HG02840 (cell line): ENCODE results near the gene BHLHA15.

Experiments
- ATAC-seq: cut with Tn5 transposase; IDR thresholded peaks from one replicate; pipeline ENCODE4 v1.9.1; 2021; ENCODE audit warnings: mild to moderate bottlenecking, moderate library complexity, moderate number of reproducible peaks; ENCODE audit not compliant: unreplicated experiment, low FRiP score

The BHLHA15 gene

DNA sequence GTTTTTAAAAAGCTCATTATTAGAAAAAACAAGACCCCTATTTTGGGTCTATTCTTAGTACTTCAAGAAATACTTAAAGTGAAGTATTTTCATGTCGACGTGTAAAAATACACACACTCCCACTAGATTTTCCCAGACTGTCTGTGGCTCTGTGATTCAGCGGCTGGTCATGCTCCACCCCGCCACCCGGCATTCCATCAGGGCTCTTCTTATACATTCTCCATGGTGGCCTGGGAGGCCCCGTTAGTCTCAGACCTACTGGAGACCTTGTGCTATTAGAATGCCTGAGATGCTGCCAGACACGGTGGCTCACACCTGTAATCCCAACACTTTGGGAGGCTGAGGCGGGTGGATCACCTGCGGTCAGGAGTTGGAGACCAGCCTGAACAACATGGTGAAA lies 27.7 kb downstream of the BHLHA15 start:
- no peak for ATAC-seq

DNA sequence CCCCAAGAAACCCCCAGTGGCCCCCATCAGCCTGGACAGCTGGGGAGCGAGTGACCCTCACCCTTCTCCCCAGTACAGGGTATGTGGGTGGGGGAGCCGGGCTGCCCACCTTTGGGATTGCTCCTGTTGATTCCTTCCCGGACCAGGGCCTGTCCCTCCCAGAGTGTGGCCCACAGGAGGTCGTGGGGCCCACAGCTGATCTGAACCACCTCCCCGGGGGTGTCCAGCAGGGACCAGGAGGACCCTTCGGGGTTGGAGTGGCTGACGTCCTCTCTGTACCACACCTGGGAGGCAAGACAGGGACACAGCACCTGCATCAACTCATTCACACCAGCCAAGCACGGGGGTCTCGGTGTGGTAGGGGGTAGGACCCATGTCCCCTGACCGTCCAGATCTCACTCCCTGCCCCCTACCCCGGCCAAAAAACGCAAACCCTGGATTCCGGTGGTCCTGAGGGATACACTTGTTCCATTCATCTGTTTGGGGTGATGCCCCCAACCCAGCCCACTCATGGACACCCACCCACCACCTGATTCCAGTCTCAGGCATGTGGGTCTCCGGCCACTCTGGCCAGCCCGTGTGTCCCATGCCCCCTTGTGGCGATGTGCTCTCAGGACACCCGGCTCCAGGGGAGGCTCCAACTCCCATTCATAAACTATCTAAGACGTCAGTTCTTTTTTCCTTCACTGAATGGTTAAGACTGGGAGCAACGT lies 29.9 kb downstream of the BHLHA15 start:
- no peak for ATAC-seq

DNA sequence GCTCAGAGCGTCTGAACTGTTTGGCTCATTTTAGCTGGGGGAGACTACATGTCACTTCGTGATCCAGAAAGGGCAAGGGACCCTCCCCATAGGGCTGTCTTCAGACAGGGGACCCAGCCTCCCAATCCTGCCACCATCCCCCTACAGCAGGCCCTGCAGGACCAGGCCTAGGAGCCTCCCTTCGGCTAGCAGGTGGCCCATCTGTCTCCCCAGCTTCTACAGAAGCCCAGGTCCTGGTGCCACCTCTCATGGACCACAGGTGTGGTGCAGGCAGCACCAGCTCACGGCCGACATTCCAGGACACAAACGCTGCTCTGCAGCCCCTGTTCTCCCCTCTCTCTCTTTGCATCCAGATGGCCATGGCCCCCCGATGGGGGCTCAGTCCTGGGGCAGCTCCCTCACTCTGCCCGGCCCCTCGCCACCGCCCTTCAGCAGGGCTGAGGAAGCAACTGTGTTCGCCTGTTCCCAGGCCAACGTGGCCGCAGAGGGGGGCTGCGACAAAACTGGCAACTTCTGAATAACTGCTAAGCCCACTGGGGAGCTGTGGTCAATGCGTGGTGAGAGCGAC lies 30.5 kb downstream of the BHLHA15 start:
- no peak for ATAC-seq

DNA sequence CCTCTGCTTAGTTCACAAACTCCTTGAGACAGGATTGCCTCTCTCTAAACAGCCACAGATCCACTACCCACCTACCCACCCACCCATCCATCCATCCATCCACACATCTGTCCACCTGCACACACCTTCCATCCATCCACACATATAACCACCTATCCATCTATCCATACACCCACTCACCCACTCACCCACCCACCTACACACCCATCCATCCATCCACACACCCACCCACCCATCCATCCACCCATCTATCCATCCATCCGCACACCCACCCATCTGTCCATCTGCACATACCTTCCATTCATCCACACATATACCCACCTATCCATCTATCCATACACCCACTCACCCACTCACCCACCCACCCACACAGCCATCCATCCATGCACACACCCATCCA lies 31.1 kb downstream of the BHLHA15 start:
- no peak for ATAC-seq

DNA sequence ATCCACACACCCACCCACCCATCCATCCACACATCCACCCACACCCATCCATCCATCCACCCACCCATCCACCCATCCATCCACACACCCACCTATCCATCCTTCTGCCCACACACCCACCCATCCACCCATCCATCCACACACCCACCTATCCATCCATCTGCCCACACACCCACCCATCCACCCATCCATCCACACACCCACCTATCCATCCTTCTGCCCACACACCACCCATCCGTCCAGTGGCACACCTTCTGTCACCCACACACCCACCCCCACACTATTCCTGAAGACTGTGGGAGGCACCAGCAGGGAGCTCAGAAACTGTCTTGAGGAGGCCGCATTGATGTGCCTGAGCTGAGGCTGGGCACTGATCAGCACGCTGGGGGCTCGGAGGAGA lies 31.7 kb downstream of the BHLHA15 start:
- no peak for ATAC-seq

DNA sequence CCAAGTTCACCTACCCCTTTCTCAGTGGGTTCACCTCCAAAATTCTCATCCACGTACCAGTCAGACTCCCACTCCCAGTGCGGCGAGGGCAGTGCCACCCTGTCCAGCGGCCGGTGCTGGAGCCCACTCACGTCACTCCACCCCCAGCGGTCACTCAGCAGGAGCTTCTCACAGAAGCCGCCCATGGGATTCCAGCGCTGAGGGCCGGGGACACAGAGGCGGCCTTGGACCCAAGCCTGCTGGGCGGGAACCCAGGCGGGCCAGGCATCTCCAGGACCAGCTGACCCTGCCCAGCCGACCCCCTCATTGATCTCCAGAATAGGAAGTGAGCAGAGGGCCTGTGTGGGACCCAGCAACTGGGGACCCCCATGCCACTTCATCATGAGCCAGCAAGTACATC lies 33.6 kb downstream of the BHLHA15 start:
- no peak for ATAC-seq

DNA sequence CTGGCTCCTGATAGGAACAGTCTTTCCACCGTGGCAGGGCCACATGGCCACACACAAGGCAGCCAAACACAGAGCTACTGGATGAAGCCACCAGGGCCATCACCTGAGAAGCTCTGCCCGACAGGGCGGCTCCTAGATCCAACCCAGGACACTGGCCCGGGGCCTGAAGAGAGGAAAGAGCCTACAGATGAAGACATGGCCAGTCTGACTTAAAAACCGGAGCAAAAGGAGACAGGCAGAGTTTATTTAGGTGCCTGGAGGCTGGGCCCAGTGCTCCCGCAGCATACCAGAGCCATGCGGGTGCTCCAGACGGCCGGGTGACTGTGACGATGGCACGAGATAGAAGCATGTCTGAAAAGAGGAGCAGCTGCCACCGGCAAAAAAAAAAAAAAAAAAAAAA lies 36.9 kb downstream of the BHLHA15 start:
- no peak for ATAC-seq

DNA sequence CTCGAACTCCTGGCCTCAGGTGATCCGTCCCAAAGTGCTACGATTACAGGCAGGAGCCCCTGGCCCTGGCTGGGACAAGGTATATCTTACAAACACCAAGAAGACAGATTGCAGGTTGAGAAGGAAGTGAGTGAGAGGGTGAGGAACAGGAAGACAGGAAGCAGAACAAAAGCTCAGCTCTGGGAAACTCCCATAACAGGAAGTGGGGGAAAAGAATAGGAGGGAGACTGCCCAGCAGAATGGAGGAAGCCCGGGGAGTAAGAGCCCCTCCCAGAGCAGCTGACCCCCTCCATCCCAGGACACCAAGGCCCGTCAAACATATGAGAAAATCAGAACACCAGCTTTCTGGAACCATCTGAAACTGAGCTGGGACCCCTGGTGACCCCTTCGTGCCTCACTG lies 37.9 kb downstream of the BHLHA15 start:
- no peak for ATAC-seq

DNA sequence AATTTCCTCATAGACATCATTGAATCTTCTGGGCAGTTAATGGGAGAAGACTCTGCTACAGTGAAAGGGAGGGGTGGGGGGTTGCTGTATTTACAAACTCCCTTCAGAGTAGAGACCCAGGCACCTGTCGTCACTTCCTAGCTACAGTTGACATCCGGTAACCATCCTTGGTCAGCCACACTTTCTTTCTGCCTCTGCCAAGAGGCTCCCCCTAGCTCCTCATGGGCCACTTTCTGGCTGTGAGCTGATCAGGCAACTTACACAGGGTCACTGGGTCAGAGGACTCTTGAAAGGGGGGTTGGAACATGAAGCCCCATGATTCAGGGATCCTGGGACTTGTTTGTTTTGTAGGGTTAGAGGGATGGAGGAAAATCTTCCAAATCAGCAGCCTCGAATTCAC lies 39.5 kb downstream of the BHLHA15 start:
- ATAC-seq, result no peak

DNA sequence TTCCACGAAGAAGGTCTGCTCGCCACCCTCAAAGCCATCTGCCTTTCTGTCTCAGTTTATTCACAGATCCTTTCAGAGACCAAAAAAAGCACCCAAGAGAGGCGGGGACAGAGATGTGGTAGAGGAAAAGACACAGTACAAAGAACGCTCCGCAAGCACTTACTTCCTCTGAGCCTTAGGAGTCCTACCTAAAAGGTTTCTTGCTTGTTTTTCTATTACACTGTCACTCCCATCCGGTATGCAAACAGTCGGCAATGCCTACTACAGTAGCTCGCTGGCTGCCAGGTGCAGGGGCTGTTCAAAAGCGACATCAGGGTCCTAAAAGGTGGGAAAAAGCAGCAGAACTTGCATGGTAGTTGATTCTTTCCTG lies 40.0 kb downstream of the BHLHA15 start:
- ATAC-seq, result peak; percentile 29

DNA sequence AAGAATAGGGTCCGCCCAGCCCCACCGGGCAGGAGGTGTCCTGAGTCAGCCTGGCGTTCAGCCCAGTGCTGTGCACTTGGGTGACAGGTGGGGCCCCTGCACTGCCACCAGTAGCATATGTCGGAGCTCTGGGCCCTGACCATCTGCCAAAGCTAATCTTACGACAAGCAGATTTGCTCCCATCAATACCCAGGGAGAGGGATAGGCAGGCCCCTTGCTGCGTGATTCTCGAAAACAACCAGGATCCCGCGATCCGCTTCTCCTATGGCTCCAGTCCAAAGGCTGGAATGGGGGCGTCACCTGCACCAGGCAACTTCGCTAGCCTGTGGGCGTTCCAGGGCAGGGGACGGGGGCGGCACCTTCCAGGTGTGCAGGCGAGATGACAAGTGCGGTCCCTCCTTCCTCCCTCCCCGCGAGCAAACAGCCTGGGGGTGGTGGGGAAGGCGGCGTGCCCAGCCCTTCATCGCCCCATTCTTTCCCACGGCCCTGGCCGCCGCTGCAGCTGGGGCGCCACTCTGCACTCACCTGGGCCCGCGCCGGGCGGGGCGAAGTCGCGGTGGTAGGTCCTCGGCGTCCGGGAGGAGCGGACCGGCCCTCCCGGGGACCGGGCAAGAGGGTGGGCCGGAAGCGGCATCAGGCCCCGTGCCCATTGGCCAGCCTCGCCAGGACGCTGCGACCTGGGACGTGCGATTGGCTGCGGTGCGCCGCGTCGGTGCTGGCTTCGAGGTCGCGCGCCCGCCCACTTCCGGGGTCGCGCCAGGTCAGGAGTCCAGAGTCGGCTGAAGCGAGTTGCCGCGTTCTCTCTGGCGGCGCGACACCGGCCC lies 40.6 kb downstream of the BHLHA15 start, which contains the start of gene TECPR1:
Gene TECPR1, minus strand, starts transcription at position 632 of the 824 bp plus-strand sequence. CDS start 6,086 bp downstream, outside the sequence.
- peak; percentile 97 for ATAC-seq

DNA sequence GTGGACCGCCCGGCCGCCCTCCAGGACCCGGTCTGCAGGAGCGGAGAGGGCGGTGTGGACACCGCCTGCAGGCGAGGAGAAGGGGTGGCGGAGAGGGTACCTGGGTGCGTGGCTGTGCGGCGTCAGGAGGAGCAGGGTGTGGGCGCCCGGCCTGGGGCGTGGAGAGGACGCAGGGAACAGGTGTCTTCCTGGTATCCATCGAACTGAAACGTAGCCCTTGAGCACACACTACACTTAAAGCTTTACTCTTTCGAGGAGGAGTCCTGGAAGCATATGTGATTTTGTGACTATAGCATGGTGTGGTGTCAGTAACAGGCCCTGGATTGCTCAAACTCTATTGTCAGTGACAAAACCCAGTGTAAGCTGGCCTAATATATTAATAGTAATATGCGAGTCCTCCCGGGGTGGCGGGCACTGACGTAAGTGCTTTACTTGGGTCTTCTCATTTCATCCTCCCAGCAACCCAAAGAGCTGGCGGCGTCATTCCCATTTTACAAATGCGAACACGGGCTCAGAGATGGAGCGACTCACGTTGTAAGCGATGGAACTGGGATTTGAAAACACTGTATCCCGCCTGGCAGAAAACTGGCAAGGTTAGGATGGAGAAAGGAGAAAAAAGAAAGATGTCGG lies 41.3 kb downstream of the BHLHA15 start:
- ATAC-seq, result peak; percentile 32

DNA sequence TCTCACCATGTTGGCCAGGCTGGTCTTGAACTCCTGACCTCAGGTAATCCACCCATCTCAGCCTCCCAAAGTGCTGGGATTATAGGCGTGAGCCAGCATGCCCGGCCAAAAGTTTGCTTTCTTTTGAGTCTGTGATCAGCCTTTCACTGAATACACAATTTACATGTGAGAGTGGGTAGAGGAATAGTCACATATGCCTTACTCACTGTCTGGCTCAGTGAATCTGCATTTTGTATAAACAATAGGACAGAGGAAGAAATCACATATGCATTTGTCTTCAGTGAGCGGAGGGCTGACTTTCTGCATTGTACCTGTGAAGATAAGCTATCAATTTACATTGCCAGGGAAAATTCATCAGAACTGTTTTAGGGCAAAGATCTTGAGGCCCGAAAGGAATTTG lies 43.3 kb downstream of the BHLHA15 start:
- ATAC-seq, result no peak

DNA sequence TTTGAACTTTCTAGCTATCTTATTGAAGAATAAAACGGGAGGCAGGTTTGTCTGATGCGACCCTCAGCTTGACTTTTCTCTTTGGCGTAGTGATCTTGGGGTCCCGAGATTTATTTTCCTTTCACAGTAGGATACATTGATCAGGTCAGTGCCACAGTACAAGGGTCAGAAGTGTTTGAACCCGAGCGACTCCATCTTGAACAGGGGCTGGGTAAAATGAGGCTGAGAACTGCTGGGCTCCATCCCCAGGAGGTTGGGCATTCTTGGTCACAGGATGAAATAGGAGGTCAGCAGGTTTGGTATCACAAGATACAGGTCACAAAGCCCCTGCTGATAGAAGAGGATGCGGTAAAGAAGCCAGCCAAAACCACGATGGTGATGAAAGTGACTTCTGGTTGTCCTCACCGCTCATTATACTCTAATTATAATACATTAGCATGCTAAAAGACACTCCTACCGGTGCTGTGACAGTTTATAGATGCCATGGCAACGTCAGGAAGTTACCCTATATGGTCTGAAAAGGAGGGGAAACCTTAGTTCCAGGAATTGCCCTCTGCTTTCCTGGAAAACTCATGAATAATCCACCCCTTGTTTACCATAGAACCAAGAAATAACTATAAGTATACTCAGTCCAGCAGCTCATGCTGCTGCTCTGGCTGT lies 43.8 kb downstream of the BHLHA15 start:
- ATAC-seq, result no peak

DNA sequence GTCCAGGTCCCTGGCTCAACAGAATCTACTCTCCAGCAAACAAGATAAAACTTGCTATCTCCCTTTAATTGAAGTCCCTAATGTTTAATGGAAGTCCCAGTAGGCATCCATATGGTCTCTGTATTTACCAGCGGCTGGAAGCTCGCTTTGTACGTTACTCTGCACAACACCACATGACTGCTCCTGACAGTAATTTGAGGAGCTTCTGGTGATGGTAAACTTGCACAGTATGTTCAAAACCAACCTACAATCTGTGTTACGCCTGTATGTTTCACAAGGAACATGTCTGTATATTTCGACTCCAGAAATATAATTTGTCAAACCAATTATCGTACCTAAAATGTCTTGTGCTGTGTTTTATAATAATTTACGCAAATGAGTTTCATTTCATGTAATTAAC lies 45.2 kb downstream of the BHLHA15 start:
- no peak for ATAC-seq

DNA sequence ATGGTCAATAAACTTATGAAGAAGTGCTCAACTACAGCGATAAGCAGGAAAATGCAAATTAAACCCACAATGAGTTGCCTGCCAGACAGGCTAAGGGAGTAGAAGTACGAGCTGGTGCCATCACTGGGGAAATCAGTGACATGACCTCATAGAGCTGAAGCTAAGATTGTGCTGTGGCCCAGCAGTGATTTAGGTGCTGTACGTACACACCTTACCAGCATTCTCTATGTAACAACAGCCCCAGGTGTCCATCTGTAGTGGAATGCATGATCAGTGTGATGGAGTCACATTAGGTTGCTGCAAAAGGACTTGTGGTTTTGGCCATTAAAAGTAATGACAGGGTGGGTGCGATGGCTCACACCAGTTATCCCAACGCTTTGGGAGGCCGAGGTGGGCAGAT lies 46.5 kb downstream of the BHLHA15 start:
- ATAC-seq, result no peak
